OCI-M1 (cell line): ENCODE data around the gene CD58.
"Not testable (repeated sequence)": the region's sequence is repeated elsewhere in the genome, so short reads cannot be mapped to it uniquely, and the experiment has no call there.

Experiments
- DNase-seq: peaks from one replicate; lab custom pipeline; 2025; lab: John Stamatoyannopoulos, UW

Gene CD58, protein sequence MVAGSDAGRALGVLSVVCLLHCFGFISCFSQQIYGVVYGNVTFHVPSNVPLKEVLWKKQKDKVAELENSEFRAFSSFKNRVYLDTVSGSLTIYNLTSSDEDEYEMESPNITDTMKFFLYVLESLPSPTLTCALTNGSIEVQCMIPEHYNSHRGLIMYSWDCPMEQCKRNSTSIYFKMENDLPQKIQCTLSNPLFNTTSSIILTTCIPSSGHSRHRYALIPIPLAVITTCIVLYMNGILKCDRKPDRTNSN

DNA sequence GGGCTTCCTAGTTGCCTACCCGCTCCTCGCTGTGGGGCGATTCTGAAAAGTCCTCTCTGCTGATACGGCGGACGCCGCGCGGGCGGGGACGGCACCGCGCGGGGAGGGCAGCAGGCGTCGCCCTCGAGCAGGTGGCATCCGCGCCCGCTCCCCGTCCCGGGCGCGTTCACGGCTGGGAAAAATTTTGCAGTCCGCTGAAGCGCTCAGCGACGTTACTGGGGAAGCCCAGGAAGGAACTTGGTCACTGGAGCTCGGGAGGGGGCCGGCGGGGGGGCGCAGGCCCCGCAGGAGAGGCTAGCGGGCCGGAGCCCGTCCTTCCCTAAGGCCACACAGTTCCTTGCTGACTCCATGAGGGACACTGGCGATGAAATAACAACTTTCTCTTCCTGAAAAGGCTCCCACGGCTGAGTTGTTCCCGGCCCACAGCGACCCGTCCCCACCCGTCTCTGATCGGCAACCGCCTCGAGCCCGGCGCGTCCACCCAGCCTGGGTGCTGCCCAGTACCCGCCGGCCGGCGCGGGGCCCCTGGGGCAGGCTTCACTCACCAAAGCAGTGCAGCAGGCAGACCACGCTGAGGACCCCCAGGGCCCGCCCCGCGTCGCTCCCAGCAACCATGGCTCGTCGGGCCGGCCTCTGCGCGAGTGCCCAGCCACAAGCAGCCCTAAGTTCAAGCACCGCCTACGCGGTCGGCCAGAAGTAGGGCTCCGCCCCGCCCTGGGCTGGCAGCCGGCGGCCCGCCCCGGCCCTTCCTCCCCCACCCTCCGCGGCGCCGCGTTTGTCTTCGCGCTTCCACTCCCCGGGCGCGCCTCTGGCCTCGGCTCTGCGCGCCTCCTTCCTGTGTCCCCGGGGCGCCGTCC lies at the start of gene CD58:
Gene CD58 (minus strand): TSS at position 669 of the 857 bp plus-strand sequence. CDS start 54 bp downstream, at position 615.
- DNase-seq: peak; percentile 93

DNA sequence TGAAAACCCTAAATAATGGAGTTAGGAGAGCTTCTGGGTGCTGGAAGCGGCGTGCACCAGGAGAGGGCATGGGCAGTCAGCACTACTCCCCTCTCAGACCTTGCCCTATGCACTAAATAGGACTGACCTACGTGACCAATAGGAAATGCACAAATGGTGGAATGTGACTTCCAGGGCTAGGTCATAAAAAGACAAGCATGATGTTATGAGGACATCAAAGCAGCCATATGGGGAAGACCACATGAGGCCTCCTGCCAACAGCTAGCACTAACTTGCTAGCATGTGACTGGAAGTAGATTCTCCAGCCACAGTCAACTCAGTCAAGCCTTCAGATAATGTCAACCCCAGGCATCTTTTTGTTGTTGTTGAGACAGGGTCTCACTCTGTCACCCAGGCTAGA lies 49.6 kb upstream of the CD58 start:
- DNase-seq: not testable (repeated sequence)

DNA sequence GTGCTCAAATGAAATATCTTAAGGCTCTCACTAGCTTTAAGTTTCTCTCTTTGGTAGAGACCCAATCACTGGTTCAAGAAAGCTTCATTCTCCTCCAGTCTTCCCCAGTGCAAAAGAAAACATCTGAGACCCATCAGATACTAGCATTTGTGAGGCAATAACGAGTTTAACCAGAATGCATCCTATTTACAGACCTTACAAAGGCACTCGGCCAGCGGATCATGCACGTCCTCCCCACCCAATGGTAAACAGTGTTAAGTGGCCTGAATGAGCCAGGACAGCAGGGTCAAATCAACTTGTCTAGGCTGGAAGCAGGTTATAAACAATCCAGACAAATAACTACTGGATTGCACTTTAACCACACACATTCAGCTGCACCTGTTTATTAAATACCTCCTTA lies 48.3 kb upstream of the CD58 start:
- not testable (repeated sequence) for DNase-seq

DNA sequence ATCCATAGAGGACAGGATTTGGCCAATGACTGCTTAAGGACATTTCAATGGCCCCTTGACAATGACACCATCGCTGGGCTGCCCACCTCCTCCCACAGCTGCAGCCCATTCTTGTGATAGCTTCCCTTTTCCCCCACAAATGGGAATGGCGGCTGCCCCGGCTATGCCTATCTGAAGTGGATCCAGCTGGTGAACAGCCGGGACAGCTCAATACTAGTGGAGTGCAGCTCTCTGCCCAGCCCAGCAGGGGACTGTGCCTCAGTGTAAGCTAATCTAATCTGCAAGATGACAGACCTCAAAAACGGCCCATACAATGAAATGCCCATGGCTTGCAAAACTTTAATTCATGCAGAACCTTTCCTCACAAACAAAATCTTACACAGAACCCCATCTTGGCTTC lies 47.0 kb upstream of the CD58 start:
- peak; percentile 60 for DNase-seq

DNA sequence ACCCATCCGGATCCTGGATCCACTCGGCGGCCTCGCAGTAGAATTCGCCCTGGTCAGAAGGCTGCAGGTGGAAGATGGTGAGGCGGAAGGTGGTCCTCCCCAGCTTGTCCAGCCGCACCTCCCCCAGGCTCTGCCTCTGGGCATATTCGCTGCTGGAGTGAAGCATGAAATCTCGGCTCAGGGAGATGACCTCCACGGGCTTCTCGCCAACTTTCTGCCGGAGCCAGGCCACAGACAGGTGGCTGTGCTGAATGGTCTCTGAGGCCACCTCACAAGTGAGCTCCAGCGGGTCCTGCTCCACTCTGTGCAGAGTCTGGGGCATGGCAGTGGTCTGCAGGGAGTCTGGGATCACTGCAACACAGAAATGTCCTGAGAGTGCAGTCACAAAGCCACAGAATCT lies 43.0 kb upstream of the CD58 start:
- not testable (repeated sequence) for DNase-seq

DNA sequence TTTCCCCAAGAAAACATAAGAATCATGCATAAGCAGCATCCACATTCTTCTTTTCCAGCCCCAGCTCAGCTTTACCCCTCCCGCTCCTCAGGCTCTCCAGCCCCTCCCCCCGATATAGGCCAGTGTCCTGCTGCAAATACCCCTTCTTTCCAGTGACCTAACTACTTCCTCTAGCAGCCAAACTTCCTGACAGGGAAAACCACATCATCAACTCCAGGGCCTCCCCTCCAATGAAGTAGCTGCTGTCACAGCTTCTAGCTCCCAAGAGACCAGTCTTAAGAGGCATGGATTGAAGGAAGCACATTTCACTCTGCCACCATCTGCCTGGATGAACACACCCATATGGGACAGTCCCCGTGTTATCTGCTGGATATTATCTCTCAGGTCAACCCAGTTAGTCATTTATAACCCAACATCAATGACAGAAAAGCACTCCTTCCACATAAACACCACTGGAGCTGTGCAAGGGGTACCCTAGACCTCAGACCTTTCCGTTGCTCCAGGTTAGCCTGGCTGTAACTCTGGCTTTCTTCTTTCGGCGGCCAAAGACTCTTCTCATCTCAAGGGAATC lies 39.1 kb upstream of the CD58 start:
- not testable (repeated sequence) for DNase-seq

DNA sequence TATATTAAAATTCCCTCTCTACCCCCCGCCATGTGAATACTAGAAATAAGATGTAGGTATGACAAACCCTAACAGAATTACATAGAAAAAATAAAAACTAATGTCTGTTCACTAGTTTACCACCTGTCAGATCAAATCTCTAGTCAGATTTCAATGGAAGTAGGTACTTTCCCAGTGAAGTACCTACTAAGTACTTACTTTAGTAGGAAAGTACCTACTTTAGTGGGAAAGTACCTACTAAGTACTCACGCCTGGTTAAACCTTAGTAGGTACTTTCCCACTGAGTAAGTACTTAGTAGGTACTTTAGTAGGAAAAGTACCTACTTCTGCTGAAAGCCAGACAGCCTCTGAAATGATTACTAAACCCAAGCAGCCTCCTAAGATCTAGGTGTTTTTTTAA lies 38.0 kb upstream of the CD58 start:
- DNase-seq: not testable (repeated sequence)

DNA sequence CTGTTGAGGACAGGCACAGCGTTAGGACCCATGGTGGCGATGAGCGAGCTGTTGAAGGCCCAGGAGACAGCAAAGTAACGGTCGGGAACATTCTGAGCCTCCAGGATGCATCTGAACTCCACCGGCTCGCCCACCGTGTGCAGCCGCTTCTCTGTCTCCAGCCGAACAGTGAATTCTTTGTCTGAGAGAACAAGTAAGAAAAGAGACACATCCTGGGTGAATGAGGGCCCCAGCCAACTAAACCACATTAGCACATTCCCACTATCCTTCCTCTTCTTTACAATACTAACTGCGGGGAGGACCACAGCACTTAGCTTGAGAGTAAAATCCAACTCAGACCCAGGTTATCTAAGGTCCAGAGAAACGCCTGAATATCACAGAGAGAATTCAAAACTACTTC lies 37.3 kb upstream of the CD58 start:
- not testable (repeated sequence) for DNase-seq

DNA sequence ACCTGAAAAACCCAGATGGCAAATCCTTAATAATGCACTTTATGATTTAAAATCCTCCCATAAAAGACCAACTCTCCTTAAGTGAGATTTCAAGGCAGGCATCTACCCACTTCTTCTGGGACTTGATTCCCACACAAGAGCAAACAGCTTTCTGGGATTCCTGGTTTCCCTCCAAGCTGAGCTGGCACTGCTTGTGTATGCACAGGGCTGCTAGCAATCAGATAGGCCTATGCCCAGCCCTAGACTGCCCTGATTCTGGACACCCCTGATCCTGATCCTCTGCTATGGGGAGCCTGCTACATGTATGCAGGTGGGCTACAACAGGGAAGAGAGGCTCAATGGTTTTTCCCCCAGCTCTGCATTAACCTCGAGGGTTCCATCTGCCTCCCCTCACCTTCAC lies 36.6 kb upstream of the CD58 start:
- not testable (repeated sequence) for DNase-seq

DNA sequence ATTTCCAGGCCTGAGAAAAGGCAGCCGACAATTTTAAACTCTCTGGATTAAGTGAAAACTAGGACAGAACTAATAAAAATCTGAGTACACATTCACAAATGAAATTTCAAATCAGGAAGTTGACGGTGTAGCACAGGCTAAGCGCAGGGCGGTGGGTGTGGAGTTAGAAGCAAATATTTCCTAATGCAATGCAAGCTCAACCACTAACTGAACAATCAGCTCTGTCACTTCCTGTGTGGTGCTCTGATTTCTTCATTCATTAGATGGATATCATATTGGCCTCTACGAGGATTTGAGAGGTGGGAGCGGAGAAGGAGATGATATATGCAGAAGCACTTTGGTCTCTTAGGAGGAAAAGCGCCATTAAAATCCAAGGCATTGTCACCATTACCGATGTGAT lies 35.2 kb upstream of the CD58 start:
- DNase-seq: not testable (repeated sequence)

DNA sequence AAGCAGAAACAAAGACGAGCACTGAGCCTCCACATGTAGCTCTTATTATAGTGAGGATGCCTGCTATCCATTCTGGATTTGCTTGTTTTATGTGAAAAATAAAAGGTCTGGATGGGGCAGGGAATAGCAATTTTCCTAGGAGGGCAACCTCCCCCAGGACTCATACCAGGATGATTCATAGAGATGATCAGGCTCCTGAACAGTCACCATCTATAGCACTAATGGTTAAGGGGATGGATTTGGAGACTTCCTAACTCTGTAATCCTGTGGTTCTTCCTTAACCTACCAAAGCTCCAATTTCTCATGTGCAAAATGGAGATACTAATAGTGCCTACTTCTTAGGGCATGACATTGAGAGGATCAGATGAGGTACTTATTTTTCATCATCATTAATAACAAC lies 34.5 kb upstream of the CD58 start:
- no peak for DNase-seq

DNA sequence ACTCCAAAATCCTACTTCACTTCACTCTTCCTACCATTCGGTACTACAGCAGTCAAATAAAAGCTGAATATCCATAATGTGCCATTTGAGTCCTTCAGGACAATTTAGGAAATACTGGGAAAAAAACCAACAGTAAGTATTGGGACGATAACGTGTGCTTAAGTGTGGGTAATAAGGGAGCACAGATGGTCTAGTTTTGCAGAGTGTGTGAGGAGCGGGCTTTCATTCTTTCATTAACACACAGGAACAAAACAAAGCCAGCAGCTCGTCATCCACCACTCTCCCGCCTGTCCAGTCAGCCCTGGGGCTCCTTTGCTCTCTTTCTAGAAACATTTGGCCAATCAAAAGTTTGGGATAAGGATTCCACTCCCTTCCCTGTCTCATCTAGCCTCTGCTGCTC lies 33.6 kb upstream of the CD58 start:
- DNase-seq: not testable (repeated sequence)

DNA sequence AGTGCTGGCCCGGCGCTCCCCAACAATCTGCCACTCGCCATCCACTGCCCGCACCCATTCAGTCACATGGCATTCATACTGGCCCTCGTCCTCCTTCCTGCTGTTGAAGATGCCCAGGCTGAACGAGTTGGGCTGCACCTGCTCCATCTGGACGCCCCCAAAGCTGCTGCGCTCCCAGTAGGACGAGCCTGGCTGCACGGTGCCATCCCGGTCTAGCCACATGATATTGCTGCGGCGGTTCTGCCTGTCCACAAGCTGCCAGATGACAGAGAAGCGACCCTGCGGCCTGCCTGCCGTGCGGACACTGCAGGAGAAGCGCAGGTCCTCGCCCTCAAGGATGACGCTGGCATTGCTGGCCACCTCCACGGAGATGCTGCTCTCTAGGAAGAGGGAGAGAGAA lies 32.8 kb upstream of the CD58 start:
- not testable (repeated sequence) for DNase-seq

DNA sequence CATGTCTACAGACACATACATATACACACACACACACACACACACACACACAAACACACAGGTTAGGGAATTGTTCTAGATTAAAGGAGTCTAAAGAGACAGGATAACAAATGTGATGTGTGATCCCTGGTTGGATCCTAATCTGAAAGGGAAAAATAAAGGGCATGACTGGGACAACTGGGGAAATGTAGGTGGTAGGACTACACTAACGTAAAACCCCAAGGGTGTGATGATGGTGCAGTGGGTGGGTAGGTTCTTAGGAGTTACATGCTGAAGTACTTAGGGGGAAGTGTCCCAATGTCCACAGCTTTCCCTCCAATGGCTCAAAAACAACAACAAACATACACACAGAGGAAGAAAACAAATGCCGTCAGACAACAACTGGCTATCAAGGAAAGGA lies 28.5 kb upstream of the CD58 start:
- not testable (repeated sequence) for DNase-seq

DNA sequence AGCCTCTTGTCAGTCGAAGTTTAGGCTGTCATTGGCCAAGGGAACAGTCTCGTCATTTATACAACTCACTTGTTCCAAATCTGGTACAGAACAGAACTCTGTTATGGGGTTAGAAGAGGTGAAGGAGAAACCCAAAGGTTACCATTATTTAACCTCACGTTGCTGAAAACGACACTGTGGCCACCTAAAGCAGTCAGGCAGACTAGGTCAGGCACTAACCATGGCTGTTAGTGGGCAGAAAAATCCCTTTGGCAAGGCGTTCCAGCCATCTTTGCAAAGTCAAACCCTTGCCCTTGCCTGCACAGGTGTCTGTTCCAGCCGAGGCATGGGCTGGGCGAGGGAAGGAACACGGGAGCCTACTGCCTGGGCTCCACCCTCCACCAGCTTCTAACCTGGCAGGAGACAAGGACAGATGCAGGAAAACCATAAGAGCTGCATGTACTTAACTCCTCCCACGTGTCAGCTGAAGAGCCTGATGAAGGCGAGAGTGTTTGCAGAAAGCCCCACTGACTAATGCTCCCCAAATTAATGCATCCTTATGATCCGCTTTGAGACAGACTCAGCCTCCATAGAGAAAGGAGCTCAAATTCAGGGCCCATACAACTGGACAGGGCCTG lies 27.7 kb upstream of the CD58 start:
- not testable (repeated sequence) for DNase-seq

DNA sequence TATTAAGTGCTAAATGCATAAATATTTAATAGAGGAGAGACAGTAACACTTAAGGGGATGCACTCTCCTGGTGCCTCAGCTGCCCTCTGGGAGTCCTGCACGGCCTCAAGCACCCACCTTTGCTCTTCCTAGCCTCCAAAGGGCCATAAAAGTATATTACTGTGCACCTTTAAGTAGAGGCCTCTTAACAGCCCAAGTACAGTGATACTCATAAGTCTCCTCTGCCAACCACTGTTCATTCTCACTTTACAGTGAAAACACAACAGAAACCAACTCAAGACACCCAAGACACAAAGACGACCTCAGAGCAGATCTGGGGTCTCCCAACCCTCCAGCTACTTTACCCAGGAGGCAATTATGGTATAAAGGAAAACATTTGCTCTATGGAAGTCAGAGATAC lies 26.6 kb upstream of the CD58 start:
- not testable (repeated sequence) for DNase-seq

DNA sequence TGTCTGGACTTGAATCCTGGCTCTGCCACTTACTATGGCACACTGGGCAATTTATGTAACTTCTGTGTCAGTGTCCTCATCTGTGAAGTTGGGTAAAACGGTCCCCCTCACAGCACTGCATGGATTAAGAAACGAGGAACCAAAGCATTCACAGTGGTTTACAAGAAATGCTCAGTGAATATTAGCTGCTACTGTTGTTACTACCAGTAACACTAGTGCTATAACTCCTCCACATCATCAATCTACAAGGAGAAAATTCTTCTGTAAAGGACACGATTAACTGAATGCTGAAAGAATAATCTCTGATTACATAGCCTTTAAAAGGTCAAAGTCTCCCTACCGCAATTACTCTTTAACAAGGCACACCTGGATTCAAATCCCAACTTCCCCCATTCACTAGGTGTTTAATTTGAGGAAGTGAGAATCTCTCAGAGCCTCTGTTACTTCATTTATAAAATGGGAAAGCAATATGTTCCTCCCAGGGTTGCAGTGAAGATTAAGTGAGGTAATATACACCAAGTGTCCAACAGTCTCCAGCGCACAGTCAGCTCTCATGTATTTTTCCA lies 26.0 kb upstream of the CD58 start:
- not testable (repeated sequence) for DNase-seq

DNA sequence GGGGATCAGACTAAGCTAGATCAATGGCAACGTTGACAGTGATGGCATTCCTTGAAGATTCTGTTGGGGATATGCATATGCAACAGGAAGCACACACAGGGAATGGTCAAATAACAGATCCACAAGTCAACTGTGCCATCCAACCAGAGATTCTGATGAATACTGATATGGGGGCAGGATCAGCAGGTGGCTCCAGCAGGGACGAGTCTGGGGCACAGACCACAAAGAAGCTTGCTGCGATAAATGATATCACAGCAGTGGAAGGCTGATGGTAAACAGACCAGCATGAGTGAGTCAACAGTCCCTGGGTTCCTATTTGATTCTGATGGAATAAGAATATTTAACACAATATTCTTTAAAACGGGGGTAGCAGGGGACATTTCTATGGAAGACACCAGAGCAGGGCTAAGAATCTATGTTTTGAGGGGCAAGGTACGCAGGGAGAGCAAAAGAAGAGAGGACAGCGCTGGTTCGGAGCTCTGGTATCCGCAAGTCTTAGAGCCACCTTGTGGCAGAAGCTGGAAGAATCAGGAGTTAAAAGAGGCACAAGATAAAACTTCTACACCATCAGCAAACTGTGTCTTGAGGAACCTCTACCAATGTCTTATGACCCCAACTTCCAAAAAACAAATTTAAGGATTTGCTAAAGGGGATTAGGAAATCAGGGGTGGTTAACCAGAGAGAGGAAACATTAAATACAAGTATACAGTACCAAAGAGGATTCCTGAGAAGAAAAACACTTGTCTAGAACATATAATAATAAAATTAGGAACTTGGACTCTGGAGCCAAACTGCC lies 25.3 kb upstream of the CD58 start:
- peak; percentile 78 for DNase-seq

DNA sequence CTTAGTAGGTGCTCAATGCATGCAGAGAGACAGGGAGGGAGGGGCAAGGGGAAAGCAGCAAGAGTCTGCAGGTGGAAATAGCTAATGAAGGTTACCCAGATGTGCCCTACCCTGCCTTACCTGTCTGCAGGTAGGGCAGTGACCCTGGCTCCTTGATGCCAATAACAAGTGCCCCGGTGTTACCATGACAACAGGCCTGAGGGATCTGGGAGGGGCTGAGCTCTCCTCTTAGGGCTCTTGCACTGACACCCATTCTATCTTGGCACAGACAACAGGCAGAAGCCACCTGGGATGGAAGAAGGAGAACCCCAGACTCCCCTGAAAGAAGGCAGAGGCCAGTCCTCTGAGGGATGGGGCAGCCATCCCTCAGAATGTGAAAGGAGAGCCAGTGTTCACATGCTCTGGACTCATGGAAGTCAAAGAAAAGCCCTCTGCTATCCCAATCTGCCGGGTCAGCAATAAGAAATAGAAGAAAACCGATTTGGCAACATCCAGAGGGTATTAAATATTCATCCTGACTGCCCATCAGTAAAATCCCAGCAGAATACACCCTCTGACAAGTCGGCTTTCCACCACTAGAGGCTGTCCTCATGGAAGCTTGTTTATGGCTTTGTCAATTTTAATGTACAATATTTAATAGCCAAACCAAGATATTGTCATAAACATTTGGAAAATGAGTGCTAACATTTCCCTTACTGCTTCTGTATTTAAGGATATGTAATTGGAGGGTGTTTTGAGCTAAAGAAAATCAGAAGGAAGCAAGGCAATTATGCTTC lies 24.4 kb upstream of the CD58 start:
- peak; percentile 30 for DNase-seq

DNA sequence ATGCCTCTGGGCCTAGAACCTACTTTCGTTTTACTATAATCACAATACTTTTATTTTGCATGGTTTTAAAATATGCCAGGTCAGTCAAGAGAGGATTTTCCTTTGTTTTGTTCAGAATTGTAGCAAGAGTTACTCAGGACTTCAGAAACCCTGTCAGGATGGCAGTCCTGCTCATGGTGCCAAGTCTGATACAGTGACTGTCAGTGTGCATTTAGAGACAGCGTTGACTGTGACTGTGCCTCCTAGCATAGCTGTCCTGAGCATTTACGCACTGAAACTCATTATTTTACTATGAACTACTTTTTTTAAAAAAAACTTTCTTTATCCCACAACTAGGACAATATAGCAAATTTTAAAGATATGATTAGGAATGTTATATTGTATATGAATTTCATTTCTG lies 23.2 kb upstream of the CD58 start:
- not testable (repeated sequence) for DNase-seq

DNA sequence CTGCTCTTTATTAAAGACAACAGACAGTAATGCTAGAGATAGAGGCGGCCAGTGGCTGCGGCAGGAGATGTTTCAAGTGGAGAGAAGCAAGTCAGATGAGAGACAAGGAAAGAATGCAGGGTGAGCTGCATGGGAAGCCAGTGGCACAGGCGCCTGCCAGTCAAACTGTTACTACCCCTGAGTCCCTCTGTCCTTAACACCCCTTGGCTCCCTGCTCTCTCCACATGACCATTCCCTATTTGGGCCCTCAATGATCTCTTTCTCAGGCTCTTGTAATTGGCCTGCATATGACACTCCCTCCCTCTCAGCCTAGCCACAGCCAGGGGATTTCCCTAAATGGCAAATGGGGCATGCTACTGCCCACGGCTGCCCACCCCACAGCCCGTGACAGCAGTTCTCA lies 22.6 kb upstream of the CD58 start:
- DNase-seq: not testable (repeated sequence)
